IMR-90 (cell line): ENCODE data around the gene NMRK1. TPM values are rescaled to one million over a fixed set of nuclear protein-coding genes. Genes with fewer than 3 reads are reported as not detected.

ENCODE experiments used
- ATAC-seq: fragments of 200-7000 bp; cut with Tn5 transposase; 2 replicates; pipeline ENCODE4 v1.9.1; 2020; ENCODE audit warnings: low read depth, mild to moderate bottlenecking, moderate library complexity
- BruUV-seq: library from RNA; stranded (reverse); fragments of 400-500 nt; replicated peaks from 2 replicates; lab custom pipeline; 2021; lab: Mats Ljungman, UMichigan
- CTCF ChIA-PET: fragments of 300-600 bp; formaldehyde crosslinking; extraction: SDS; loops from one replicate; lab custom pipeline; 2021; ENCODE audit warnings: antibody characterized with exemption; lab: Yijun Ruan, JAX
- POLR2A ChIA-PET: fragments of 300-600 bp; sonication (Branson Sonifier 250); formaldehyde crosslinking; loops from one replicate; lab custom pipeline; 2022; ENCODE audit warnings: antibody characterized with exemption; ENCODE audit not compliant: unreplicated experiment; lab: Charles Lee
- DNase-seq: peaks from one replicate; pipeline ENCODE4 v3.0.0; 2013
- H2AFZ ChIP-seq: replicated peaks from 2 replicates; pipeline ENCODE3; 2013; ENCODE audit warnings: low read length, mild to moderate bottlenecking; ENCODE audit not compliant: poor library complexity
- H2AK5ac ChIP-seq: 2 replicates; pipeline ENCODE4 v1.6.1; 2013; ENCODE audit warnings: low read depth, low read length, inconsistent platforms
- H2AK9ac ChIP-seq: replicated peaks from 2 replicates; pipeline ENCODE3; 2013; ENCODE audit warnings: mild to moderate bottlenecking, low read depth, low read length, moderate library complexity; ENCODE audit not compliant: poor library complexity
- H2BK120ac ChIP-seq: 2 replicates; pipeline ENCODE4 v1.6.1; 2013; ENCODE audit warnings: low read depth, low read length, inconsistent platforms
- H2BK15ac ChIP-seq: 3 replicates; pipeline ENCODE4 v1.6.1; 2013; ENCODE audit warnings: low read depth, low read length, inconsistent platforms
- H2BK20ac ChIP-seq: 2 replicates; pipeline ENCODE4 v1.6.1; 2013; ENCODE audit warnings: low read depth, mild to moderate bottlenecking, inconsistent platforms, low read length, moderate library complexity
- H2BK5ac ChIP-seq: 2 replicates; pipeline ENCODE4 v1.6.1; 2013; ENCODE audit warnings: mild to moderate bottlenecking, low read depth, low read length, inconsistent platforms; ENCODE audit not compliant: poor library complexity, severe bottlenecking
- H3K14ac ChIP-seq: replicated peaks from 2 replicates; pipeline ENCODE4 v1.6.1; 2013; ENCODE audit warnings: low read depth, low read length, inconsistent platforms
- H3K18ac ChIP-seq: 2 replicates; pipeline ENCODE4 v1.6.1; 2013; ENCODE audit warnings: low read depth, low read length, control low read depth
- H3K23ac ChIP-seq: 2 replicates; pipeline ENCODE4 v1.6.1; 2013; ENCODE audit warnings: low read depth, low read length, inconsistent platforms
- H3K27ac ChIP-seq: 2 replicates; pipeline ENCODE4 v1.5.1; 2013; ENCODE audit warnings: mild to moderate bottlenecking, control low read depth, low read length; ENCODE audit not compliant: insufficient read depth
- H3K27me3 ChIP-seq: 2 replicates; pipeline ENCODE4 v1.6.1; 2013; ENCODE audit warnings: low read length; ENCODE audit not compliant: control insufficient read depth, insufficient read depth
- H3K36me3 ChIP-seq: 2 replicates; pipeline ENCODE4 v1.6.1; 2013; ENCODE audit warnings: low read length, mixed read lengths; ENCODE audit not compliant: control insufficient read depth, insufficient read depth
- H3K4ac ChIP-seq: 2 replicates; pipeline ENCODE4 v1.6.1; 2013; ENCODE audit warnings: low read depth, low read length, inconsistent platforms
- H3K4me1 ChIP-seq: 2 replicates; pipeline ENCODE4 v1.6.1; 2013; ENCODE audit warnings: low read length, mixed read lengths; ENCODE audit not compliant: control insufficient read depth, insufficient read depth
- H3K4me2 ChIP-seq: 2 replicates; pipeline ENCODE4 v1.6.1; 2013; ENCODE audit warnings: low read depth, mild to moderate bottlenecking, control low read depth, low read length, moderate library complexity
- H3K4me3 ChIP-seq: 2 replicates; pipeline ENCODE4 v1.5.1; 2013; ENCODE audit warnings: low read depth, mild to moderate bottlenecking, control low read depth, low read length, moderate library complexity; ENCODE audit not compliant: insufficient read depth
- H3K56ac ChIP-seq: 2 replicates; pipeline ENCODE4 v1.6.1; 2013; ENCODE audit warnings: low read length, inconsistent platforms; ENCODE audit not compliant: insufficient read depth; ENCODE audit errors: extremely low read depth
- H3K79me1 ChIP-seq, 2 experiments: 2 replicates each; pipeline ENCODE4 v1.6.1; 2013; ENCODE audit warnings: low read length in 2 of 2, inconsistent platforms in 1 of 2, low read depth in 1 of 2
- H3K9ac ChIP-seq: 2 replicates; pipeline ENCODE4 v1.6.1; 2013; ENCODE audit warnings: low read depth, low read length, control low read depth
- H3K9me1 ChIP-seq: 2 replicates; pipeline ENCODE4 v1.6.1; 2013; ENCODE audit warnings: low read length, inconsistent platforms; ENCODE audit not compliant: insufficient read depth
- H3K9me3 ChIP-seq: 2 replicates; pipeline ENCODE4 v1.6.1; 2013; ENCODE audit warnings: low read length; ENCODE audit not compliant: control insufficient read depth, insufficient read depth
- H4K20me1 ChIP-seq: 2 replicates; pipeline ENCODE4 v1.6.1; 2013; ENCODE audit warnings: low read length, inconsistent platforms; ENCODE audit not compliant: insufficient read depth
- H4K5ac ChIP-seq: 2 replicates; pipeline ENCODE4 v1.6.1; 2013; ENCODE audit warnings: mild to moderate bottlenecking, low read depth, low read length, control low read depth
- H4K8ac ChIP-seq, 2 experiments: 2 replicates each; pipeline ENCODE4 v1.6.1; 2013; ENCODE audit warnings: low read depth in 2 of 2, low read length in 2 of 2, control low read depth in 1 of 2, inconsistent platforms in 1 of 2
- H4K91ac ChIP-seq: 2 replicates; pipeline ENCODE4 v1.6.1; 2013; ENCODE audit warnings: low read depth, low read length, inconsistent platforms; ENCODE audit not compliant: insufficient read depth
- BHLHE40 ChIP-seq: fragments of 150-350 bp; IDR thresholded peaks from 2 replicates; pipeline ENCODE4 v1.6.1; 2016; ENCODE audit warnings: mild to moderate bottlenecking, low read depth, low read length
- CEBPB ChIP-seq: IDR thresholded peaks from 2 replicates; pipeline ENCODE4 v1.6.1; 2012; ENCODE audit warnings: low read depth, low read length, improper control_type of control experiment
- CHD1 ChIP-seq: IDR thresholded peaks from 2 replicates; pipeline ENCODE4 v1.6.1; 2012; ENCODE audit warnings: low read depth, low read length, improper control_type of control experiment
- MXI1 ChIP-seq: IDR thresholded peaks from 2 replicates; pipeline ENCODE4 v1.6.1; 2012; ENCODE audit warnings: low read depth, mild to moderate bottlenecking, low read length, moderate library complexity, borderline replicate concordance
- NFE2L2 ChIP-seq: fragments of 150-350 bp; IDR thresholded peaks from 2 replicates; pipeline ENCODE4 v1.6.1; 2016; ENCODE audit warnings: low read depth, mild to moderate bottlenecking, low read length
- SMC3 ChIP-seq: fragments of 150-350 bp; IDR thresholded peaks from 2 replicates; pipeline ENCODE4 v1.6.1; 2016; ENCODE audit warnings: low read depth, mild to moderate bottlenecking, antibody characterized with exemption, low read length, moderate library complexity
- WGBS, 2 experiments: methylation state at CpG; one replicate each; pipeline versions ENCODE4 v1.1.5 to v1.1.7; 2013; ENCODE audit warnings: missing lambda C conversion rate in 2 of 2; ENCODE audit not compliant: insufficient read length in 1 of 2; ENCODE audit errors: extremely low coverage in 2 of 2; 5-methylcytosine and 5-hydroxymethylcytosine counted together
- dilution Hi-C: fragments of 300-500 bp; cut with HindIII; formaldehyde crosslinking; loops from one replicate; pipeline ENCODE4 v1.14.3; 2018; ENCODE audit warnings: low sequenced_read_pairs; ENCODE audit not compliant: unreplicated experiment
- in situ Hi-C: fragments of 300-500 bp; cut with MboI; formaldehyde crosslinking; loops from 3 replicates; pipeline ENCODE4 v1.14.3; 2019; ENCODE audit warnings: low sequenced_read_pairs, inconsistent platforms, mixed read lengths
- intact Hi-C: fragments of 100-400 bp; cut with micrococcal nuclease; formaldehyde crosslinking; loops from 2 replicates; pipeline ENCODE4 v1.10.0; 2022
- polyA plus RNA-seq, 3 experiments: library from polyadenylated mRNA; depleted of rRNA; stranded (reverse); fragments of >200 nt; gene quantifications; 2 replicates each; pipeline ENCODE4 v1.2.3, GENCODE V29; 2012; ENCODE audit warnings: low replicate concordance in 1 of 3
- total RNA-seq: library from RNA; depleted of rRNA; stranded (reverse); fragments of >200 nt; gene quantifications from 2 replicates; pipeline ENCODE4 v1.2.3, GENCODE V29; 2012

The NMRK1 gene
- total and polyA plus RNA-seq, 2 of the 4 experiments (the other 2 are of a cell fraction): 5.7 to 5.9 TPM

GRCh38 chr9:75121914-75122558, 34.1 kb upstream of the NMRK1 start:
- H2AK5ac ChIP-seq: no peak overlapping the region
- ChIA-PET POLR2A (no interaction called here), CTCF (interaction anchor here (0.8 to 1.0 kb wide), 2 partner anchors 14 to 24 kb away, joined by 3 to 7 read pairs; no protein-coding TSS in a partner anchor)
- H3K4me2 ChIP-seq: no peak overlapping the region
- H3K27ac ChIP-seq: no peak overlapping the region
- H3K9ac ChIP-seq: no peak overlapping the region
- H3K56ac ChIP-seq: no peak overlapping the region
- no peak overlapping the region for H2BK120ac ChIP-seq
- H2BK15ac ChIP-seq: no peak overlapping the region
- no peak overlapping the region for H2BK5ac ChIP-seq
- no peaks in the 10 kb centered on the region for H4K20me1 ChIP-seq
- intact Hi-C loops: no loop called here
- H3K27me3 ChIP-seq: no peaks in the 10 kb centered on the region
- no peaks in the 10 kb centered on the region for H3K4me1 ChIP-seq
- H3K9me3 ChIP-seq: no peaks in the 10 kb centered on the region
- no peak for ATAC-seq
- H3K23ac ChIP-seq: no peak overlapping the region
- BruUV-seq: no TSS peak
- H2AFZ ChIP-seq: no peak overlapping the region
- dilution Hi-C loops: no loop called here
- H3K79me1 ChIP-seq: peaks cover 15 to 24% of the 10 kb centered on the region in 2 experiments; a peak in 3 of 4 replicates
- peaks cover 3% of the 10 kb centered on the region; the same call in 1 of the 2 replicates for H3K9me1 ChIP-seq
- H3K14ac ChIP-seq: no peak overlapping the region
- no peak overlapping the region for H4K8ac ChIP-seq
- H2BK20ac ChIP-seq: no peak overlapping the region
- H4K91ac ChIP-seq: no peak overlapping the region
- H3K4me3 ChIP-seq: no peak overlapping the region
- in situ Hi-C loops: no loop called here
- peaks cover 4% of the 10 kb centered on the region for H3K36me3 ChIP-seq
- 100% methylated on average over 2 of the region's 5 CpGs; no CpG with 5 or more reads in 1 of the 2 experiments for WGBS, 2 experiments
- no peak overlapping the region for H3K4ac ChIP-seq
- H2AK9ac ChIP-seq: no peak overlapping the region
- H4K5ac ChIP-seq: no peak overlapping the region
- H3K18ac ChIP-seq: no peak overlapping the region
- TF ChIP-seq NFE2L2 (no peak), CHD1 (no peak), BHLHE40 (no peak), MXI1 (no peak), SMC3 (no peak), CEBPB (no peak)
- DNase-seq: no peak
